Sigmoid colon (tissue), 4 donors: Measurements from ENCODE around the gene GUF1.

Experiments used
- CTCF ChIP-seq, 4 experiments: fragments of 450-650 bp in 3 of 4; fragments of 200-600 bp in 1 of 4; IDR thresholded peaks; one replicate each; pipeline ENCODE4 v1.5.1; 2016 to 2019; ENCODE audit warnings: antibody characterized with exemption in 4 of 4, mild to moderate bottlenecking in 3 of 4, moderate library complexity in 2 of 4
- EP300 ChIP-seq, 4 donors: sonication (generic); formaldehyde crosslinking; IDR thresholded peaks; one replicate each; pipeline ENCODE4 v1.6.1; 2017; ENCODE audit warnings: antibody characterized with exemption in 4 of 4
- POLR2A ChIP-seq, 2 donors: fragments of 450-650 bp; IDR thresholded peaks; one replicate each; pipeline ENCODE4 v1.6.1; 2016; ENCODE audit warnings: antibody characterized with exemption in 2 of 2, mild to moderate bottlenecking in 2 of 2, moderate library complexity in 2 of 2
- POLR2AphosphoS5 ChIP-seq, 4 donors: sonication (generic); formaldehyde crosslinking; IDR thresholded peaks; one replicate each; pipeline ENCODE4 v1.6.1; 2017; ENCODE audit warnings: antibody characterized with exemption in 4 of 4

- TF ChIP-seq POLR2A (IDR thresholded peaks at IDR 0.05) = no peak
- TF ChIP-seq CTCF (IDR thresholded peaks at IDR 0.05) = no peak
- no peak for TF ChIP-seq POLR2AphosphoS5 (IDR thresholded peaks at IDR 0.05)
- no peak for TF ChIP-seq EP300 (IDR thresholded peaks at IDR 0.05)
Measured at GRCh38 chr4:44727471-44727870, 49.3 kb downstream of the GUF1 start.
